HepG2 (cell line): ENCODE data around the gene UBXN2A. TPM values are rescaled to one million over a fixed set of nuclear protein-coding genes. Genes with fewer than 3 reads are reported as not detected.

Experiments used
- BCL6 ChIP-seq: IDR thresholded peaks from 2 replicates; pipeline ENCODE4 v1.6.1; 2016; ENCODE audit warnings: missing genetic modification reagents, missing compliant biosample characterization
- CBX2 ChIP-seq, 2 experiments: fragments of 200-600 bp in 1 of 2; sonication (generic); formaldehyde crosslinking in 1 of 2; IDR thresholded peaks; 2 replicates each; pipeline versions ENCODE4 v1.7.0 to v1.8.1; 2018 to 2022; ENCODE audit warnings: low read depth in 2 of 2, low read length in 1 of 2, mild to moderate bottlenecking in 1 of 2, missing genetic modification reagents in 1 of 2
- DMAP1 ChIP-seq: IDR thresholded peaks from 2 replicates; pipeline ENCODE4 v1.6.1; 2016
- FOSL1 ChIP-seq: sonication (generic); formaldehyde crosslinking; IDR thresholded peaks from 2 replicates; pipeline ENCODE4 v1.9.0; 2021; ENCODE audit warnings: missing genetic modification reagents, borderline replicate concordance
- GTF3A ChIP-seq: sonication (generic); formaldehyde crosslinking; conservative IDR thresholded peaks from 2 replicates; pipeline ENCODE4 v1.4.0; 2020; ENCODE audit warnings: mild to moderate bottlenecking, missing genetic modification reagents
- MAFK ChIP-seq, 2 experiments: IDR thresholded peaks in 1 of 2; conservative IDR thresholded peaks in 1 of 2; 2 replicates each; pipeline ENCODE4 v1.6.1; 2011; ENCODE audit warnings: improper control_type of control experiment in 2 of 2, low read length in 2 of 2
- NR2F2 ChIP-seq: IDR thresholded peaks from 2 replicates; pipeline ENCODE4 v1.6.1; 2012; ENCODE audit warnings: low read depth, inconsistent platforms, borderline replicate concordance
- TBP ChIP-seq: sonication (generic); formaldehyde crosslinking; IDR thresholded peaks from 2 replicates; pipeline ENCODE4 v1.5.0; 2020; ENCODE audit warnings: missing genetic modification reagents
- ZFX ChIP-seq: sonication (generic); formaldehyde crosslinking; IDR thresholded peaks from 2 replicates; pipeline ENCODE4 v1.4.0; 2020; ENCODE audit warnings: mild to moderate bottlenecking, low read depth, missing genetic modification reagents, moderate library complexity
- ZNF335 ChIP-seq: sonication (generic); formaldehyde crosslinking; IDR thresholded peaks from 2 replicates; pipeline ENCODE4 v1.4.0; 2020; ENCODE audit warnings: missing genetic modification reagents
- ZNF567 ChIP-seq: sonication (generic); formaldehyde crosslinking; IDR thresholded peaks from 2 replicates; pipeline ENCODE4 v1.8.1; 2023; ENCODE audit warnings: mild to moderate bottlenecking, missing genetic modification reagents, borderline replicate concordance
- ZNF782 ChIP-seq: sonication (generic); formaldehyde crosslinking; IDR thresholded peaks from 2 replicates; pipeline ENCODE4 v1.4.0; 2020; ENCODE audit warnings: missing genetic modification reagents, mild to moderate bottlenecking, borderline replicate concordance
- polyA plus RNA-seq, 8 experiments: library from polyadenylated mRNA; depleted of rRNA in 3 of 8; stranded (reverse) in 7 of 8; unstranded in 1 of 8; fragments of >200 nt; fragmentation: Illumina TruSeq in 4 of 8; extraction: Trizol in 4 of 8; gene quantifications; 2 replicates each; pipeline versions ENCODE4 v1.2.1 to v1.2.3, GENCODE V29; 2011 to 2016; ENCODE audit warnings: low read depth in 4 of 8, missing spikeins in 1 of 8, mixed read lengths in 1 of 8; ENCODE audit not compliant: insufficient read depth in 1 of 8
- total RNA-seq, 5 experiments: library from RNA; depleted of rRNA; stranded (reverse); fragments of >200 nt; fragmentation: Illumina TruSeq; extraction: Trizol; gene quantifications; 2 replicates each; pipeline ENCODE4 v1.2.3, GENCODE V29; 2016; ENCODE audit warnings: low read depth in 1 of 5
- TF ChIP-seq, protein P1 (sequence below): sonication (generic); formaldehyde crosslinking; IDR thresholded peaks from 2 replicates; pipeline ENCODE4 v1.5.1; 2020; ENCODE audit warnings: mild to moderate bottlenecking, missing genetic modification reagents, moderate library complexity
- TF ChIP-seq, protein P2 (sequence below): sonication (generic); formaldehyde crosslinking; IDR thresholded peaks from 2 replicates; pipeline ENCODE4 v1.4.0; 2020; ENCODE audit warnings: missing genetic modification reagents
- TF ChIP-seq, protein P3 (sequence below): sonication (generic); formaldehyde crosslinking; IDR thresholded peaks from 2 replicates; pipeline ENCODE4 v1.8.0; 2022; ENCODE audit warnings: mild to moderate bottlenecking, missing genetic modification reagents, borderline replicate concordance
- TF ChIP-seq, protein P4 (sequence below): sonication (generic); formaldehyde crosslinking; IDR thresholded peaks from 2 replicates; pipeline ENCODE4 v1.5.0; 2020; ENCODE audit warnings: mild to moderate bottlenecking, missing genetic modification reagents
- TF ChIP-seq, protein P5 (sequence below): sonication (generic); formaldehyde crosslinking; IDR thresholded peaks from 2 replicates; pipeline ENCODE4 v1.4.0; 2020; ENCODE audit warnings: missing genetic modification reagents; ENCODE audit errors: not compliant biosample characterization

Gene UBXN2A
- total and polyA plus RNA-seq, 2 of the 13 experiments (the other 11 are each of a cell fraction or from before 2014, with no cell fraction given) = 8.3 to 20.9 TPM

DNA sequence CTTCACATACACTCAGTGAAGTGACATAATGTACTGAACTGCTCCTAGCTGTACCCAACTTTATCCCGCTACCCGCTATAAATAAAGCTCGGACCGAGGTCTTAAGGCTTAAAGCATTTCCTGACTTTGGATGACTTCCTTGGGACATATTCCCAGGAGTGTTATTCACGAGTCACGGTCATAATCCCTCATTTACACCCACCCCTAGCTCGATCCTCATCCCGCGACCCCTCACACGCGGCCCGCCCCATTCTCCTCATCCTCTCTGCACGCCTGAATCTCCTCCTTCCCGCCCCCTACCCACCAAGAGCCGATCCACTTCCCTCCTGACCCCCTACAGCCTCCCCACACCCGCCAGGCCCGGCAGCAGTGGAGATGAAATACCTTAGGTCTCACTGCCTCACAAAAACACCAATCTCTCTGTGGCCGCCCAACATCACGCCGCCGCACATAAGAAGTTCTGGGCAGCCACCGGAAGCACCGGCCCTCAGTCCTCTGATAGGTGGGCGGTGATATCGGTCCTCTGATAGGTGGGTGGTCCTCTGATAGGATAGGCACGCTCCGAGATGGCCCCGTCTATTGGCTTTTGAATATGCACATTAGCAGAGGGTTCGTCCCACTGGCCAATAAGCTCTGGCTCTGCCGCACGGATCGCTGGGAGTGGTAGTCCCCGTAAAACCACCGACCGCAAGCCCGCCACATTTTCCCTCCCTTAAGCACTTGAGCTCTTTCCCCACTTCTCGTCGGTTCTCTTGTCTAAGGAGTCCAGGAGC, 106.9 kb downstream of the UBXN2A start, which contains the start of gene WDCP (continued):
- TF ChIP-seq, protein P1, sequence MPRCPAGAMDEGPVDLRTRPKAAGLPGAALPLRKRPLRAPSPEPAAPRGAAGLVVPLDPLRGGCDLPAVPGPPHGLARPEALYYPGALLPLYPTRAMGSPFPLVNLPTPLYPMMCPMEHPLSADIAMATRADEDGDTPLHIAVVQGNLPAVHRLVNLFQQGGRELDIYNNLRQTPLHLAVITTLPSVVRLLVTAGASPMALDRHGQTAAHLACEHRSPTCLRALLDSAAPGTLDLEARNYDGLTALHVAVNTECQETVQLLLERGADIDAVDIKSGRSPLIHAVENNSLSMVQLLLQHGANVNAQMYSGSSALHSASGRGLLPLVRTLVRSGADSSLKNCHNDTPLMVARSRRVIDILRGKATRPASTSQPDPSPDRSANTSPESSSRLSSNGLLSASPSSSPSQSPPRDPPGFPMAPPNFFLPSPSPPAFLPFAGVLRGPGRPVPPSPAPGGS (CRISPR knock-in tag) = peak; percentile 37; the same call in 1 of the 2 replicates
- no peak; the same call in 1 of the 2 replicates for TF ChIP-seq GTF3A (CRISPR knock-in tag)
- TF ChIP-seq ZFX (CRISPR knock-in tag) = peak; percentile 92
- no peak for TF ChIP-seq ZNF782
- no peak for TF ChIP-seq BCL6
- TF ChIP-seq ZNF335 = no peak; the same call in 1 of the 2 replicates
- TF ChIP-seq, protein P2, sequence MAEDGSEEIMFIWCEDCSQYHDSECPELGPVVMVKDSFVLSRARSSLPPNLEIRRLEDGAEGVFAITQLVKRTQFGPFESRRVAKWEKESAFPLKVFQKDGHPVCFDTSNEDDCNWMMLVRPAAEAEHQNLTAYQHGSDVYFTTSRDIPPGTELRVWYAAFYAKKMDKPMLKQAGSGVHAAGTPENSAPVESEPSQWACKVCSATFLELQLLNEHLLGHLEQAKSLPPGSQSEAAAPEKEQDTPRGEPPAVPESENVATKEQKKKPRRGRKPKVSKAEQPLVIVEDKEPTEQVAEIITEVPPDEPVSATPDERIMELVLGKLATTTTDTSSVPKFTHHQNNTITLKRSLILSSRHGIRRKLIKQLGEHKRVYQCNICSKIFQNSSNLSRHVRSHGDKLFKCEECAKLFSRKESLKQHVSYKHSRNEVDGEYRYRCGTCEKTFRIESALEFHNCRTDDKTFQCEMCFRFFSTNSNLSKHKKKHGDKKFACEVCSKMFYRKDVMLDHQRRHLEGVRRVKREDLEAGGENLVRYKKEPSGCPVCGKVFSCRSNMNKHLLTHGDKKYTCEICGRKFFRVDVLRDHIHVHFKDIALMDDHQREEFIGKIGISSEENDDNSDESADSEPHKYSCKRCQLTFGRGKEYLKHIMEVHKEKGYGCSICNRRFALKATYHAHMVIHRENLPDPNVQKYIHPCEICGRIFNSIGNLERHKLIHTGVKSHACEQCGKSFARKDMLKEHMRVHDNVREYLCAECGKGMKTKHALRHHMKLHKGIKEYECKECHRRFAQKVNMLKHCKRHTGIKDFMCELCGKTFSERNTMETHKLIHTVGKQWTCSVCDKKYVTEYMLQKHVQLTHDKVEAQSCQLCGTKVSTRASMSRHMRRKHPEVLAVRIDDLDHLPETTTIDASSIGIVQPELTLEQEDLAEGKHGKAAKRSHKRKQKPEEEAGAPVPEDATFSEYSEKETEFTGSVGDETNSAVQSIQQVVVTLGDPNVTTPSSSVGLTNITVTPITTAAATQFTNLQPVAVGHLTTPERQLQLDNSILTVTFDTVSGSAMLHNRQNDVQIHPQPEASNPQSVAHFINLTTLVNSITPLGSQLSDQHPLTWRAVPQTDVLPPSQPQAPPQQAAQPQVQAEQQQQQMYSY (CRISPR knock-in tag) = no peak
- TF ChIP-seq, protein P3, sequence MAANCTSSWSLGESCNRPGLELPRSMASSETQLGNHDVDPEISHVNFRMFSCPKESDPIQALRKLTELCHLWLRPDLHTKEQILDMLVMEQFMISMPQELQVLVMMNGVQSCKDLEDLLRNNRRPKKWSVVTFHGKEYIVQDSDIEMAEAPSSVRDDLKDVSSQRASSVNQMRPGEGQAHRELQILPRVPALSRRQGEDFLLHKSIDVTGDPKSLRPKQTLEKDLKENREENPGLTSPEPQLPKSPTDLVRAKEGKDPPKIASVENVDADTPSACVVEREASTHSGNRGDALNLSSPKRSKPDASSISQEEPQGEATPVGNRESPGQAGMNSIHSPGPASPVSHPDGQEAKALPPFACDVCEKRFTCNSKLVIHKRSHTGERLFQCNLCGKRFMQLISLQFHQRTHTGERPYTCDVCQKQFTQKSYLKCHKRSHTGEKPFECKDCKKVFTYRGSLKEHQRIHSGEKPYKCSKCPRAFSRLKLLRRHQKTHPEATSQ (CRISPR knock-in tag) = no peak
- TF ChIP-seq ZNF567 = no peak; the same call in 1 of the 2 replicates
- no peak for TF ChIP-seq CBX2 (IDR thresholded peaks at IDR 0.05; ENCODE audit: low read depth, low read length)
- TF ChIP-seq CBX2 (CRISPR knock-in tag; IDR thresholded peaks at IDR 0.05; ENCODE audit: low read depth) = no peak
- TF ChIP-seq DMAP1 = peak; percentile 84
- TF ChIP-seq, protein P4, sequence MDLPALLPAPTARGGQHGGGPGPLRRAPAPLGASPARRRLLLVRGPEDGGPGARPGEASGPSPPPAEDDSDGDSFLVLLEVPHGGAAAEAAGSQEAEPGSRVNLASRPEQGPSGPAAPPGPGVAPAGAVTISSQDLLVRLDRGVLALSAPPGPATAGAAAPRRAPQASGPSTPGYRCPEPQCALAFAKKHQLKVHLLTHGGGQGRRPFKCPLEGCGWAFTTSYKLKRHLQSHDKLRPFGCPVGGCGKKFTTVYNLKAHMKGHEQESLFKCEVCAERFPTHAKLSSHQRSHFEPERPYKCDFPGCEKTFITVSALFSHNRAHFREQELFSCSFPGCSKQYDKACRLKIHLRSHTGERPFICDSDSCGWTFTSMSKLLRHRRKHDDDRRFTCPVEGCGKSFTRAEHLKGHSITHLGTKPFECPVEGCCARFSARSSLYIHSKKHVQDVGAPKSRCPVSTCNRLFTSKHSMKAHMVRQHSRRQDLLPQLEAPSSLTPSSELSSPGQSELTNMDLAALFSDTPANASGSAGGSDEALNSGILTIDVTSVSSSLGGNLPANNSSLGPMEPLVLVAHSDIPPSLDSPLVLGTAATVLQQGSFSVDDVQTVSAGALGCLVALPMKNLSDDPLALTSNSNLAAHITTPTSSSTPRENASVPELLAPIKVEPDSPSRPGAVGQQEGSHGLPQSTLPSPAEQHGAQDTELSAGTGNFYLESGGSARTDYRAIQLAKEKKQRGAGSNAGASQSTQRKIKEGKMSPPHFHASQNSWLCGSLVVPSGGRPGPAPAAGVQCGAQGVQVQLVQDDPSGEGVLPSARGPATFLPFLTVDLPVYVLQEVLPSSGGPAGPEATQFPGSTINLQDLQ (CRISPR knock-in tag) = no peak
- TF ChIP-seq FOSL1 (CRISPR knock-in tag) = no peak
- TF ChIP-seq, protein P5, sequence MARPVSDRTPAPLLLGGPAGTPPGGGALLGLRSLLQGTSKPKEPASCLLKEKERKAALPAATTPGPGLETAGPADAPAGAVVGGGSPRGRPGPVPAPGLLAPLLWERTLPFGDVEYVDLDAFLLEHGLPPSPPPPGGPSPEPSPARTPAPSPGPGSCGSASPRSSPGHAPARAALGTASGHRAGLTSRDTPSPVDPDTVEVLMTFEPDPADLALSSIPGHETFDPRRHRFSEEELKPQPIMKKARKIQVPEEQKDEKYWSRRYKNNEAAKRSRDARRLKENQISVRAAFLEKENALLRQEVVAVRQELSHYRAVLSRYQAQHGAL = no peak
- no peak; the same call in 1 of the 2 replicates for TF ChIP-seq NR2F2
- no peak for TF ChIP-seq TBP (CRISPR knock-in tag)
- no peak for TF ChIP-seq MAFK (conservative IDR thresholded peaks at IDR 0.05 in 1 of 2, IDR thresholded peaks at IDR 0.05 in 1 of 2; ENCODE audit: low read length in 2 of 2)
